Heart right ventricle (tissue), 16 donors: ENCODE data around the gene MGAT2. TPM values are rescaled to one million over a fixed set of nuclear protein-coding genes. Genes with fewer than 3 reads are reported as not detected.

Experiments used
- ATAC-seq, 8 donors: fragments of 200-7000 bp; cut with Tn5 transposase; one replicate each; pipeline ENCODE4 v1.9.1; 2020; ENCODE audit warnings: mild to moderate bottlenecking in 8 of 8, moderate library complexity in 8 of 8, moderate number of reproducible peaks in 1 of 8
- DNase-seq, 2 donors: peaks; one replicate each; pipeline ENCODE4 v3.0.0-alpha.2; 2020
- H3K27ac ChIP-seq, 10 donors: fragments of 200-600 bp; sonication (generic) in 2 of 10; one replicate each; pipeline versions ENCODE4 v1.5.0 to v1.8.0; 2020 to 2022; ENCODE audit warnings: mild to moderate bottlenecking in 3 of 10
- H3K27me3 ChIP-seq, 7 donors: fragments of 200-600 bp; one replicate each; pipeline ENCODE4 v1.8.0; 2021 to 2022; ENCODE audit warnings: mild to moderate bottlenecking in 2 of 7
- H3K36me3 ChIP-seq, 9 donors: fragments of 200-600 bp; sonication (generic) in 1 of 9; one replicate each; pipeline versions ENCODE4 v1.5.0 to v1.8.0; 2020 to 2022; ENCODE audit warnings: mild to moderate bottlenecking in 2 of 9
- H3K4me1 ChIP-seq, 9 donors: fragments of 200-600 bp; sonication (generic) in 1 of 9; one replicate each; pipeline versions ENCODE4 v1.5.0 to v1.8.0; 2020 to 2022; ENCODE audit warnings: mild to moderate bottlenecking in 4 of 9
- H3K4me3 ChIP-seq, 10 donors: fragments of 200-600 bp; sonication (generic) in 2 of 10; one replicate each; pipeline versions ENCODE4 v1.5.0 to v1.8.0; 2020 to 2022; ENCODE audit warnings: mild to moderate bottlenecking in 7 of 10, moderate library complexity in 2 of 10
- H3K9me3 ChIP-seq, 11 donors: fragments of 200-600 bp in 10 of 11; sonication (generic) in 2 of 11; one replicate each; pipeline versions ENCODE4 v1.5.0 to v1.8.0; 2013 to 2022; ENCODE audit warnings: mild to moderate bottlenecking in 2 of 11, control low read depth in 1 of 11, moderate library complexity in 1 of 11
- WGBS, 2 donors: extraction: QIAGEN DNeasy Blood & Tissue Kit; methylation state at CpG; one replicate each; pipeline ENCODE4 v1.1.7; 2013; ENCODE audit warnings: inconsistent platforms in 1 of 2; 5-methylcytosine and 5-hydroxymethylcytosine counted together
- intact Hi-C, 10 donors: fragments of 100-400 bp; cut with DNase I; formaldehyde crosslinking; loops; one replicate each; pipeline versions ENCODE4 v1.11.1 to v1.14.2; 2022
- polyA plus RNA-seq, 2 donors: library from polyadenylated mRNA; stranded (reverse); fragments of 200-250 nt; gene quantifications; one replicate each; pipeline ENCODE4 v1.2.3, GENCODE V29; 2013
- total RNA-seq, 10 donors: library from RNA; stranded (reverse); fragmentation: NEBNext Ultra II Directional in 3 of 10; extraction: Animal tissue kit (Norgen Biotek cat#: 25700) in 3 of 10; gene quantifications; one replicate each; pipeline versions ENCODE4 v1.2.1 to v1.2.4, GENCODE V29; 2021 to 2023
- TF ChIP-seq, protein P1 (sequence below), 9 donors: fragments of 200-600 bp; sonication (generic) in 2 of 9; IDR thresholded peaks; one replicate each; pipeline versions ENCODE4 v1.5.0 to v1.8.0; 2021 to 2022; ENCODE audit warnings: antibody characterized with exemption in 9 of 9, mild to moderate bottlenecking in 5 of 9, moderate library complexity in 1 of 9
- donor health status: Arrhythmogenic right ventricular cardiomyopathy.
- donor health status: ischemic (EF 13 %, LVEDD 7.1; RV severe dilation, severe dysfunction).
- donor health status: healthy with polysubstance abuse.
- donor health status: DM: no; HTN: yes; CAD: no.
- donor health status: DM: no; HTN: no; CAD: no.
- donor health status: ischemic (EF 25% LVEDD 6.9; RV normal size, moderate dysfunction).
- donor health status: ischemic (EF 25% LVEDD 5.7; RV mildly dilated, moderate dysfunction).
- donor health status: healthy.
- donor health status: DM: yes; HTN: yes; CAD: no.
- donor health status: Ischemic cardiomyopathy.
- donor health status: ischemic (EF 35%, LVEDD 5.7; RV mildly dilated, moderate dysfunction).
- donor health status: nonischemic (EF 11% LVEDD 7.7; RV severe dilation, severe dysfunction).
- donor health status: DM: yes; HTN: yes; CAD: no.
- donor health status: PGD.
- donor health status: ischemic (EF 29% LVEDD 5.4; RV normal size, mild dysfunction).
- donor health status: nonischemic (EF 23%, LVEDD 6.1; RV moderate dilation, normal function).

The MGAT2 gene
- total and polyA plus RNA-seq, 12 donors: 6.1 to 23.4 (median 14.3) TPM

- H3K36me3 ChIP-seq: peaks cover 0 to 28% (median 0%) of the 10 kb centered on the region in 9 donors
- H3K4me3 ChIP-seq: peak overlapping the region; percentile 69 to 98 (median 88)
- DNase-seq (peak; percentile 93 to 94), ATAC-seq (peak; percentile 93 to 97 (median 95))
- intact Hi-C loops: loop anchor here (2.0 to 10.0 kb wide), 12 partner anchors 51 to 231 kb away; partner anchors contain the start of genes KLHDC1 (in 6 of the 10), KLHDC2 (in 6 of the 10), POLE2 (in 2 of the 10) and NEMF (in 1 of the 10)
- 0 to 1% methylated on average over 101 of the region's 101 CpGs for WGBS, 2 donors
- TF ChIP-seq, protein P1, sequence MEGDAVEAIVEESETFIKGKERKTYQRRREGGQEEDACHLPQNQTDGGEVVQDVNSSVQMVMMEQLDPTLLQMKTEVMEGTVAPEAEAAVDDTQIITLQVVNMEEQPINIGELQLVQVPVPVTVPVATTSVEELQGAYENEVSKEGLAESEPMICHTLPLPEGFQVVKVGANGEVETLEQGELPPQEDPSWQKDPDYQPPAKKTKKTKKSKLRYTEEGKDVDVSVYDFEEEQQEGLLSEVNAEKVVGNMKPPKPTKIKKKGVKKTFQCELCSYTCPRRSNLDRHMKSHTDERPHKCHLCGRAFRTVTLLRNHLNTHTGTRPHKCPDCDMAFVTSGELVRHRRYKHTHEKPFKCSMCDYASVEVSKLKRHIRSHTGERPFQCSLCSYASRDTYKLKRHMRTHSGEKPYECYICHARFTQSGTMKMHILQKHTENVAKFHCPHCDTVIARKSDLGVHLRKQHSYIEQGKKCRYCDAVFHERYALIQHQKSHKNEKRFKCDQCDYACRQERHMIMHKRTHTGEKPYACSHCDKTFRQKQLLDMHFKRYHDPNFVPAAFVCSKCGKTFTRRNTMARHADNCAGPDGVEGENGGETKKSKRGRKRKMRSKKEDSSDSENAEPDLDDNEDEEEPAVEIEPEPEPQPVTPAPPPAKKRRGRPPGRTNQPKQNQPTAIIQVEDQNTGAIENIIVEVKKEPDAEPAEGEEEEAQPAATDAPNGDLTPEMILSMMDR (IDR thresholded peaks at IDR 0.05): peak; percentile 67 to 95 (median 87)
- no peaks in the 10 kb centered on the region for H3K27me3 ChIP-seq
- peak overlapping the region; percentile 84 to 99 (median 96) for H3K27ac ChIP-seq
- H3K9me3 ChIP-seq: no peaks in the 10 kb centered on the region
- peaks cover 8 to 61% (median 43%) of the 10 kb centered on the region in 9 donors for H3K4me1 ChIP-seq
Measured at GRCh38 chr14:49633640-49634546, 13.3 kb downstream of the MGAT2 start.

DNA sequence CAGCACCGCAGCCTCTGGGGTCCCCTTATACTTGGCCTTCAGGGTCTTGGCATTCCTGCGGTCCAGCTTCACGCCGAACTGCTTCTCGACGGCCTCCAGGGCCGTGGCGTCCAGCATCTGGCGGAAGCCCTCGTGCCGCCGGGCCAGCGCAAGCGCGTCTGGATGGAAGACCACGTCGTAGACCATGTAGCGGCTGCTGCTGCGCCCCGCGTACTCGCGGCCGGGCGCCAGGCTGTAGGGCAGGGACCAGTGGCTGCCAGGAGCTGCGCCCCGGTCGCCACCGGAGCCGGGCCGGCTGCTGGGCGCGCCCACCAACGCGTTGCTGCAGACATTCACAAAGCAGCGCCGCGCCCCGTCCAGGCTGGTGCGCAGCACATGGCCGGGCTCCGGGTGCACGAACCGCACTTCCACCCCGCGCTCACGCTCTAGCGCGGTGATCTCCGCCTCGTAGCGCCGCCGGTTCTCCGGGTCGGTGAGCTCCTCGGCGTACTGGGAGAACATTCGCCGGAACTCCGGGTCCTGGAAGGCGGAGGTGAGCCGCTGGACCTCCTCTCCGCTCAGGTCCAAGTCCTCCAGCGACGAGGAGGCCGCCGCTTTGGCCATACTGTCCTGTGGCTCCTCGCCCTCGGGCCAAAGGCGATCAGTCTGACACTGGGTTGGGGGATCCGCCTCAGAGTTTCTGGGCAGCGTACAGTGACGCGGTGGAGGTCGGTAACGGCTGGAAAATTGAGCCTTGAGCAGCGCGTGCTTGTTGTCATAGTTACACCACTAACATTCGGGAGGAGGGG lies 14.1 kb downstream of the MGAT2 start, which contains the start of gene DNAAF2:
Gene DNAAF2, minus strand, starts transcription at position 698 of the 788 bp plus-strand sequence. Its CDS starts 95 bp downstream, at position 603.
- WGBS, 2 donors: 0% methylated on average over 78 to 80 of the region's 80 CpGs
- H3K4me1 ChIP-seq: peaks cover 8 to 65% (median 43%) of the 10 kb centered on the region in 9 donors

DNA sequence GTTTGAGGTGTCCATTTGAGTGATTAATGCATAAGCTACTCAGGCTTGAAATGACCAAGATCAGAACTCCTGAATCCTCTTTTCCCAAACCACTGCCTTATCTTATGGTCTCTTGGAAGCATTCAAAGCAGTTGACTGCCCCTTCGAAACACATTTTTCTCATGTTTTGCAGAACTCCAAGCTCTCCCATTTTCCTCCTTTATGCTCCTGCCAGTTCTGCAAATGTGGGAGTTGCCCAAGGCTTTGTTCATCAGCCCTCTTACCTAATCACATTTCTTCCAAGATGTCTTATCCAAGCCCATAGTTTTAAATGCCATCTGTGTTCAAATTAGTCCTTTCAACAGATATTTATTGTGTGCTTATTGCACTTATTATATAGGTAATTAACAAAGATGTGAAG lies 16.3 kb downstream of the MGAT2 start:
- Histone ChIP-seq H3K27me3 (no peaks in the 10 kb centered on the region), H3K4me3 (no peak overlapping the region), H3K4me1 (peaks cover 12 to 65% (median 37%) of the 10 kb centered on the region in 9 donors), H3K27ac (no peak overlapping the region), H3K36me3 (peaks cover 0 to 42% (median 0%) of the 10 kb centered on the region in 9 donors), H3K9me3 (no peaks in the 10 kb centered on the region)
- ATAC-seq (no peak), DNase-seq (no peak)
- TF ChIP-seq, protein P1 (IDR thresholded peaks at IDR 0.05): no peak
- intact Hi-C loops: loop anchor here in 9 of 10 donors (5.0 to 10.0 kb wide), 8 partner anchors 48 to 228 kb away; partner anchors contain the start of genes KLHDC2 (in 3 of the 9), POLE2 (in 2 of the 9), KLHDC1 (in 1 of the 9) and NEMF (in 1 of the 9)
- 80 to 82% methylated on average over 1 of the region's 1 CpG for WGBS, 2 donors

More for the DNA sequence above, 14.1 kb downstream of the MGAT2 start, which contains the start of gene DNAAF2:
- peak; percentile 50 to 72 (median 54) for ATAC-seq
- peak; percentile 59 to 62 for DNase-seq
- H3K27ac ChIP-seq: peak within 1 kb of the TSS; percentile 84 to 99 (median 96)
- intact Hi-C loops: loop anchor here (2.0 to 10.0 kb wide), 12 partner anchors 50 to 230 kb away; partner anchors contain the start of genes KLHDC1 (in 6 of the 10), KLHDC2 (in 6 of the 10), POLE2 (in 3 of the 10) and NEMF (in 1 of the 10)
- H3K36me3 ChIP-seq: peaks cover 0 to 34% (median 0%) of the 10 kb centered on the region in 9 donors
- no peaks in the 10 kb centered on the region for H3K9me3 ChIP-seq
- peak within 1 kb of the TSS; percentile 69 to 98 (median 88) for H3K4me3 ChIP-seq
- TF ChIP-seq, protein P1 (IDR thresholded peaks at IDR 0.05): peak in 1 of 9 donors; percentile 5
- H3K27me3 ChIP-seq: no peaks in the 10 kb centered on the region
